Measurements from ENCODE around the gene RXRA. TPM values are rescaled to one million over a fixed set of nuclear protein-coding genes. Genes with fewer than 3 reads are reported as not detected.

RXRA gene
- total RNA-seq, 1 donor from 2014 or later: 22.8 TPM

GRCh38 chr9:134411440-134412297, 85.4 kb downstream of the RXRA start:
- Mint-ChIP-seq H3K36me3 (ENCODE audit: low read depth) (peaks cover 4% of the 10 kb centered on the region), H3K4me1 (ENCODE audit: low read depth) (peaks cover 8% of the 10 kb centered on the region), H3K4me3 (ENCODE audit: low read depth) (no peak overlapping the region), H3K9me3 (no peaks in the 10 kb centered on the region), H3K27ac (no peak overlapping the region), H3K27me3 (ENCODE audit: low read depth) (peaks cover 3% of the 10 kb centered on the region)
- intact Hi-C loops (cut with micrococcal nuclease): no loop called here
- DNase-seq (ENCODE audit: low spot score): no peak

- H3K9me3 Mint-ChIP-seq: no peaks in the 10 kb centered on the region
- peaks cover 3% of the 10 kb centered on the region for H3K4me1 Mint-ChIP-seq (ENCODE audit: low read depth)
- H3K27ac Mint-ChIP-seq: no peak overlapping the region
- DNase-seq (ENCODE audit: low spot score): no peak
- intact Hi-C loops (cut with micrococcal nuclease): no loop called here
- H3K4me3 Mint-ChIP-seq (ENCODE audit: low read depth): no peak overlapping the region
- peaks cover 4% of the 10 kb centered on the region for H3K36me3 Mint-ChIP-seq (ENCODE audit: low read depth)
- peaks cover 3% of the 10 kb centered on the region for H3K27me3 Mint-ChIP-seq (ENCODE audit: low read depth)
Measured at GRCh38 chr9:134412298-134412711, 86.0 kb downstream of the RXRA start.

DNA sequence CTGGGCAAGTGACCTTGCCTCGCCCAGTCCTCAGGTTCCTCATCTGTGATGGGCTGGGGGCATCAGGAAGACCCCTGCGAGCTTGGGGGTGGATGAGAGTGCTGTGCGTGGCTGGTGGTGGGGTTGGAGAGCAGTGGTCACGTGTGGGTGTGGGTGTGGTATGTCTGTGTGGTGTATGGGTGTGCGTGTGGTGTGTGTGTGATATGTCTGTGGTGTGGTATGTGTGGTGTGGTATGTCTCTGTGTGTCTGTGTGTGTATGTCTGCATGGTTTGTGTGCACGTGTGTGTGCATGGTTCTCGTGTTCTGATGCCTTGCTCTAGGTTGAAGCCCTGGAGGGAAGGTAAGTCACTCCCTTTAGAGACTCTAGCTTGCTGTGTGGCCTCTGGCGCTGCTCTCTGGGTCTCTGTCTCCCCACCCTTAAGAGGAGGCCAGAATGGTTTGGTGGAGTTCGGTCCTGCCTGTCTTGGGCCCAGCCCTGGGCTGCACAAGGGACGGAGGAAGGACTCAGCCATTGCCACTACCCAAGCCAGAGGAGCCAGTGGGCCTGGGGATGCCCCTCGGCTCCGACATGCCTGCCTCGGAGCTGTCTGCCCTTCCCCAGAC, 87.0 kb downstream of the RXRA start:
- Mint-ChIP-seq H3K4me1 (ENCODE audit: low read depth) (peaks cover 3% of the 10 kb centered on the region), H3K27me3 (ENCODE audit: low read depth) (peaks cover 3% of the 10 kb centered on the region), H3K9me3 (no peaks in the 10 kb centered on the region), H3K4me3 (ENCODE audit: low read depth) (no peak overlapping the region), H3K27ac (no peak overlapping the region), H3K36me3 (ENCODE audit: low read depth) (peaks cover 4% of the 10 kb centered on the region)
- intact Hi-C loops (cut with micrococcal nuclease): no loop called here
- no peak for DNase-seq (ENCODE audit: low spot score)

DNA sequence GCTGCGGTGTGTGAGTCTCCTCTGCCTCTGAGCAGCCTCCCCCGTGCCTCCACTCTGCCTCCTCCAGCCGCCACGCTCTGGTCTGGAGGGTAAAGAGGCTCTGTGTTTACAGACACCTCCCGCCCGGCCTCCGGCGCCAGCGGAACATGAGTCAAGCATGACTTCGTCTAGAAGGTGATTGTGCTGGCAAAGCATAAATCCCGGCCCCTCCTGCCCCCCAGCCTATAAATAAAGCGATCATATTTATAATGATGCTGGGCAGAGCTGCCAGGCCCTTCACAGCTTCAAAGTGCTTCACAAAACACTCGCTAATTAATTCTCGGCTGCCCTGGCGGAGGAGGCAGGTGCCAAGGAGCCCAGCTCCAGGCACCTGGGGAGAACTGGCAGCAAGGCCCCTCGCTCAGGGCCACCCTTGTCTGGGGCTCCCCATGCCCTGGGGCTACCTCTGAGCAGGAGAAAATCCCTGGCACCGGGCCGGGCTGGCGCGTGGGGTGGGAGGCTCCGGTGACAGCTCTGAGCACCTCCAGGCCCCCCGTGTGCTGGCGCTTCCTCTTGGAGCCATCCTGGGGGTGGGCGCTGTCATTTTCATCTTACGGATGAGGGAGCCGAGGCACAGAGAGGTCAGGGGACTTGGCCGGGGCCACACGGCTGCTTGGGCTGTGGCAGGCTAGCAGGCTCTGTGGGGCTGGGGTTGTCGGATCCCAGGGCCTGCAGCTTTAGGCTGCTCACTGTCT, 87.8 kb downstream of the RXRA start:
- H3K9me3 Mint-ChIP-seq: no peaks in the 10 kb centered on the region

DNA sequence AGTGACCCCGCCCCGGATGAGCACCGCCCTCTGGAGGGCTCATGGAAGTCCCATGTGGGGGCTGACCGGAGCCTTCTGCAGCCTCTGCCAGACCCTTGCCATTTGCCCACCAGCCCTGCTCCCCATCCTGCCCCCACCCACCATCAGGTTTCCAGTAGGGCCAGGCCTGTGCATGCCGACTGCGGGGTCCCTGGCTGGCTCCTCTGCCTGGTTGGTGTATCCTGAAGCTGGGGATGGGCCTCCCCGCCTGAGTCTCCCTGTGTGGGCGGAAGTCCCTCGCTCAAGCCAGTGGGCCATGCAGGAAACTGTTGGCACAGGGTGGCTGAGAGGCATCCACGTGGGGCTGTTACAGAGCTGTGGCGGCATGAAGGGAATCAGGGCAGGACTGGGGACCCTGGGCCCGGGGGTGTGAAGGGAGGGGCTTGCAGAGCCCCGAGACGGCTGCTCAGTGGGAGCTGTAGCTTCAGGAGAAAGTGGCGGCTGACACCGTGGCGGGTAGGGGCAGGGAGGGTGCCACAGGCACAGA, 88.7 kb downstream of the RXRA start:
- intact Hi-C loops (cut with micrococcal nuclease): no loop called here
- no peaks in the 10 kb centered on the region for H3K9me3 Mint-ChIP-seq
- DNase-seq (ENCODE audit: low spot score): no peak

More for the DNA sequence above, 87.8 kb downstream of the RXRA start:
- Mint-ChIP-seq H3K27ac (no peak overlapping the region), H3K4me3 (ENCODE audit: low read depth) (no peak overlapping the region), H3K36me3 (ENCODE audit: low read depth) (peaks cover 4% of the 10 kb centered on the region), H3K4me1 (ENCODE audit: low read depth) (peaks cover 3% of the 10 kb centered on the region), H3K27me3 (ENCODE audit: low read depth) (peaks cover 3% of the 10 kb centered on the region)
- intact Hi-C loops (cut with micrococcal nuclease): no loop called here
- no peak for DNase-seq (ENCODE audit: low spot score)

GRCh38 chr9:134416385-134417015, 90.2 kb downstream of the RXRA start:
- no peak overlapping the region for H3K4me3 Mint-ChIP-seq (ENCODE audit: low read depth)
- no peak overlapping the region for H3K27ac Mint-ChIP-seq
- H3K4me1 Mint-ChIP-seq (ENCODE audit: low read depth): no peaks in the 10 kb centered on the region
- no peaks in the 10 kb centered on the region for H3K27me3 Mint-ChIP-seq (ENCODE audit: low read depth)
- H3K9me3 Mint-ChIP-seq: no peaks in the 10 kb centered on the region
- intact Hi-C loops (cut with micrococcal nuclease): no loop called here
- no peak for DNase-seq (ENCODE audit: low spot score)
- H3K36me3 Mint-ChIP-seq (ENCODE audit: low read depth): no peaks in the 10 kb centered on the region

More for the DNA sequence above, 88.7 kb downstream of the RXRA start:
- no peak overlapping the region for H3K4me3 Mint-ChIP-seq (ENCODE audit: low read depth)
- H3K36me3 Mint-ChIP-seq (ENCODE audit: low read depth): peaks cover 1% of the 10 kb centered on the region
- H3K4me1 Mint-ChIP-seq (ENCODE audit: low read depth): peaks cover under 1% of the 10 kb centered on the region
- H3K27me3 Mint-ChIP-seq (ENCODE audit: low read depth): peaks cover under 1% of the 10 kb centered on the region
- H3K27ac Mint-ChIP-seq: no peak overlapping the region

DNA sequence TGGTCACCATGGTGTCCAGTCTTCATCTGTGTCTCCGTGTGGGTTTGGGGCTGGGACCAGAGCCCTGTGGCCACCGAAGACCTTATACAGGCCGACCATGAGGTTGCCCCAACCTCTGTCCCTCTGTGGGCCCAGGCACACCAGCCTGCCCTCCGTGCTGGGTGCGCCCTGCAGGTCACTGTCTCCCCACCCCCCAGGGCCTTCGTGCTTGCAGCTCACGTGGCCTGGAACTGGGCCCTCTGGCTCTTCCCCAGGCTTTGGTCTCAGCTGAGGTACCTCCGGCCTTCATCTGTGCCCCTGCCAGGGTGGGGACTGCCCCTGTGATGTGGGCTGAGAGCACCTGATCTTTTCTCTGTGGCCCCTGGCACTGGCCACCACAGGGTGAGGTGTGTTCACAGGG, 92.1 kb downstream of the RXRA start:
- Mint-ChIP-seq H3K27ac (no peak overlapping the region), H3K4me1 (ENCODE audit: low read depth) (no peaks in the 10 kb centered on the region), H3K9me3 (no peaks in the 10 kb centered on the region), H3K4me3 (ENCODE audit: low read depth) (no peak overlapping the region), H3K36me3 (ENCODE audit: low read depth) (no peaks in the 10 kb centered on the region), H3K27me3 (ENCODE audit: low read depth) (no peaks in the 10 kb centered on the region)
- DNase-seq (ENCODE audit: low spot score): no peak
- intact Hi-C loops (cut with micrococcal nuclease): no loop called here

GRCh38 chr9:134419000-134419683, 92.9 kb downstream of the RXRA start:
- intact Hi-C loops (cut with micrococcal nuclease): no loop called here

DNA sequence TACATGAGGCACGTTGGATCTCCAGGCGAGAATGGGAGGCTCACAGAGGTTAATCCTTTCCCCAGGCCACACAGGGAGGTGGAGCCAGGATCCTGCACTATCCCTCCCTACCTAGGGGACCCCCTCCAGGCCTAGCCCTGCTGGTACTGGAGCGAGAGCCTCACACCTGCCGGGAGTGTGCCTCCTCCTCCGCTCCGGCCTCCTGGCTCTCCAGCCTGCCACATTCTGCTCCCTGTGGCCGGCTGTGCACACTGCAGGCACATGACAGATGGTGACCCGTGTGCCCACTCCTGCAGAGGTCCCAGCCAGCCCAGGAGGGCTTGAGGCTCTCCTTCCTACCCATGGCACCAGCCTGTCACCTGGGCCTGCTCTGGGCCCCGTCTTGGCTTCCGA, 93.4 kb downstream of the RXRA start:
- DNase-seq (ENCODE audit: low spot score): no peak
- Mint-ChIP-seq H3K27me3 (ENCODE audit: low read depth) (no peaks in the 10 kb centered on the region), H3K27ac (no peak overlapping the region), H3K4me1 (ENCODE audit: low read depth) (no peaks in the 10 kb centered on the region), H3K9me3 (no peaks in the 10 kb centered on the region), H3K36me3 (ENCODE audit: low read depth) (no peaks in the 10 kb centered on the region), H3K4me3 (ENCODE audit: low read depth) (no peak overlapping the region)
- intact Hi-C loops (cut with micrococcal nuclease): no loop called here

More at GRCh38 chr9:134419000-134419683, 92.9 kb downstream of the RXRA start:
- H3K27me3 Mint-ChIP-seq (ENCODE audit: low read depth): no peaks in the 10 kb centered on the region
- H3K36me3 Mint-ChIP-seq (ENCODE audit: low read depth): no peaks in the 10 kb centered on the region
- no peaks in the 10 kb centered on the region for H3K4me1 Mint-ChIP-seq (ENCODE audit: low read depth)
- DNase-seq (ENCODE audit: low spot score): no peak
- no peak overlapping the region for H3K27ac Mint-ChIP-seq
- H3K9me3 Mint-ChIP-seq: no peaks in the 10 kb centered on the region
- H3K4me3 Mint-ChIP-seq (ENCODE audit: low read depth): no peak overlapping the region

GRCh38 chr9:134420281-134420845, 94.1 kb downstream of the RXRA start:
- no peaks in the 10 kb centered on the region for H3K27me3 Mint-ChIP-seq (ENCODE audit: low read depth)
- no peaks in the 10 kb centered on the region for H3K9me3 Mint-ChIP-seq
- no peak overlapping the region for H3K4me3 Mint-ChIP-seq (ENCODE audit: low read depth)
- no peak for DNase-seq (ENCODE audit: low spot score)
- intact Hi-C loops (cut with micrococcal nuclease): no loop called here
- no peaks in the 10 kb centered on the region for H3K36me3 Mint-ChIP-seq (ENCODE audit: low read depth)
- H3K27ac Mint-ChIP-seq: no peak overlapping the region
- no peaks in the 10 kb centered on the region for H3K4me1 Mint-ChIP-seq (ENCODE audit: low read depth)

DNA sequence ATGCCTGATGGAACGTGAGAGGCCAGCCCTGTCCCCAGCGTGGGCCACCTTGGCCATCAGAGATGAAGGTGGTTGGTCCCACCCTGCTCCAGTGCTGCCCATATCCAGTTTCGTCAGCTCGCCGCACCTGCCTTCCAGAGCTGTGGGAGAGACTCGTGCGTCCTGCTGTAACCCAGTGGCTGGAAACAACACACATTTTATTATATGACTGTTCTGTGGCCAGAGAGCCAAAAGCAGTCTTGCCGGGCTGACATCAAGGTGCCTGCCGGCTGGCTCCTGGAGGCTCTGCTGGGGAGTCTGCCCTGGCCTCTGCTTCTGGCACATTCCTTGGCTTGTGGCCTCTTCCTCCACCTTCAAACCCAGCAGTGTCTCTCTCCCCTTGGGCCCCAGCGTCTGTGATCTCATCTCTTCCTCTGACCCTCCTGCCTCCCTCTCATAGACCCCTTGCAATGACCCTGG, 94.7 kb downstream of the RXRA start:
- Mint-ChIP-seq H3K27ac (no peak overlapping the region), H3K4me3 (ENCODE audit: low read depth) (no peak overlapping the region), H3K9me3 (no peaks in the 10 kb centered on the region), H3K4me1 (ENCODE audit: low read depth) (no peaks in the 10 kb centered on the region), H3K36me3 (ENCODE audit: low read depth) (no peaks in the 10 kb centered on the region), H3K27me3 (ENCODE audit: low read depth) (no peaks in the 10 kb centered on the region)
- intact Hi-C loops (cut with micrococcal nuclease): no loop called here
- DNase-seq (ENCODE audit: low spot score): no peak

DNA sequence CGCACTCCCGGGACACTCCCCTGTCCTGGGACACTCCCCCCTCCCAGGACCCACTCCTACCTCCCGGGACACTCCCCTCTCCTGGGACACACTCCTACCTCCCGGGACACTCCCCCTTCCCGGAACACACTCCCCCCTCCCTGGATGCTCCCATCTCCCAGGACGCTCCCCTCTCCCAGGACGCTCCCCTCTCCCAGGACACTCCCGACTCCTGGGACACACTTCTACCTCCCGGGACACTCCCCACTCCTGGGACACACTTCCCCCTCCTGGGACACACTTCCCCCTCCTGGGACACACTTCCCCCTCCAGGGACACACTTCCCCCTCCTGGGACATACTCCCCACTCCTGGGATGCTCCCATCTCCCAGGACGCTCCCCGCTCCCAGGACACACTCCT, 95.6 kb downstream of the RXRA start:
- no peaks in the 10 kb centered on the region for H3K4me1 Mint-ChIP-seq (ENCODE audit: low read depth)
- intact Hi-C loops (cut with micrococcal nuclease): no loop called here
- no peak overlapping the region for H3K4me3 Mint-ChIP-seq (ENCODE audit: low read depth)
- no peak overlapping the region for H3K27ac Mint-ChIP-seq
- DNase-seq (ENCODE audit: low spot score): no peak
- H3K36me3 Mint-ChIP-seq (ENCODE audit: low read depth): no peaks in the 10 kb centered on the region
- no peaks in the 10 kb centered on the region for H3K27me3 Mint-ChIP-seq (ENCODE audit: low read depth)
- H3K9me3 Mint-ChIP-seq: no peaks in the 10 kb centered on the region
